Adrenal gland (tissue), 12 donors: ENCODE measurements around the gene TRAPPC12. TPM values are rescaled to one million over a fixed set of nuclear protein-coding genes. Genes with fewer than 3 reads are reported as not detected.

Experiments
- DNase-seq, 7 donors: peaks; one replicate each; pipeline ENCODE4 v3.0.0-alpha.2; 2019 to 2020
- H3K27ac ChIP-seq, 5 donors: fragments of 200-600 bp; sonication (generic) in 4 of 5; 1 replicate in 3 of 5; 2 replicates in 2 of 5; pipeline versions ENCODE4 v1.5.1 to v1.8.0; 2016 to 2020; ENCODE audit warnings: mild to moderate bottlenecking in 1 of 5
- H3K27me3 ChIP-seq: fragments of 200-600 bp; 2 replicates; pipeline ENCODE4 v1.8.0; 2021
- H3K36me3 ChIP-seq, 2 donors: fragments of 200-600 bp; replicated peaks in 1 of 2; 1 replicate in 1 of 2; 2 replicates in 1 of 2; pipeline versions ENCODE4 v1.5.1 to v1.8.0; 2018 to 2022
- H3K4me1 ChIP-seq, 2 donors: fragments of 200-600 bp; replicated peaks in 1 of 2; 1 replicate in 1 of 2; 2 replicates in 1 of 2; pipeline versions ENCODE4 v1.5.1 to v1.8.0; 2018 to 2021
- H3K4me3 ChIP-seq, 4 donors: fragments of 200-600 bp; sonication (generic) in 3 of 4; one replicate each; pipeline ENCODE4 v1.5.1; 2016 to 2018
- H3K9me3 ChIP-seq, 3 donors: fragments of 200-600 bp; sonication (generic) in 1 of 3; replicated peaks in 1 of 3; 1 replicate in 2 of 3; 2 replicates in 1 of 3; pipeline versions ENCODE4 v1.5.1 to v1.8.0; 2016 to 2021
- POLR2A ChIP-seq, 2 donors: fragments of 450-650 bp; IDR thresholded peaks; one replicate each; pipeline ENCODE4 v1.6.1; 2017; ENCODE audit warnings: antibody characterized with exemption in 2 of 2, mild to moderate bottlenecking in 2 of 2, moderate library complexity in 1 of 2
- WGBS, 4 donors: extraction: QIAGEN DNeasy Blood & Tissue Kit in 2 of 4; methylation state at CpG; one replicate each; pipeline versions ENCODE4 v1.1.5 to v1.1.7; 2013 to 2017; 5-methylcytosine and 5-hydroxymethylcytosine counted together
- intact Hi-C, 2 donors: fragments of 100-400 bp; cut with DNase I; formaldehyde crosslinking; loops; one replicate each; pipeline versions ENCODE4 v1.14.1 to v1.15.0; 2022 to 2023
- polyA plus RNA-seq, 3 donors: library from polyadenylated mRNA; stranded (reverse); fragments of 200-250 nt in 2 of 3; fragments of 350-450 nt in 1 of 3; fragmentation: Illumina TruSeq in 1 of 3; extraction: RNeasy Lipid Tissue Mini Kit (QIAGEN cat#74804) in 1 of 3; gene quantifications; one replicate each; pipeline ENCODE4 v1.2.3, GENCODE V29; 2013 to 2014
- total RNA-seq, 9 donors: library from RNA; depleted of rRNA in 4 of 9; stranded (reverse); fragments of >200 nt in 4 of 9; fragments of 120-200 nt in 1 of 9; fragmentation: NEBNext Ultra II Directional in 1 of 9; extraction: Animal tissue kit (Norgen Biotek cat#: 25700) in 1 of 9; gene quantifications; one replicate each; pipeline versions ENCODE4 v1.1.0 to v1.2.4, GENCODE V29; 2013 to 2023
- TF ChIP-seq, protein P1 (sequence below), 6 experiments: fragments of 450-650 bp in 4 of 6; fragments of 200-600 bp in 2 of 6; sonication (generic) in 1 of 6; IDR thresholded peaks; 1 replicate in 5 of 6; 2 replicates in 1 of 6; pipeline versions ENCODE4 v1.5.1 to v1.8.0; 2016 to 2021; ENCODE audit warnings: antibody characterized with exemption in 6 of 6, mild to moderate bottlenecking in 2 of 6, moderate library complexity in 1 of 6
- donor health status: healthy with polysubstance abuse.
- donor health status: Bipolar disorder and iron deficiency.
- donor health status: DM: yes; HTN: yes; CAD: no.
- donor health status: DM: no; HTN: no; CAD: no.
- donor health status: DM: no; HTN: no; CAD: no.
- donor health status: DM: yes; HTN: yes; CAD: no.

The TRAPPC12 gene
- total and polyA plus RNA-seq, 12 donors, result 58.3 to 334 (median 99.5) TPM

- intact Hi-C loops, result no loop called here
- 90 to 95% (median 93%) methylated on average over 63 to 89 of the region's 89 CpGs for WGBS, 4 donors
- Histone ChIP-seq H3K27me3 (no peaks in the 10 kb centered on the region), H3K27ac (no peak overlapping the region), H3K36me3 (peaks cover 0 to 50% of the 10 kb centered on the region in 2 donors), H3K4me3 (no peak overlapping the region), H3K9me3 (no peaks in the 10 kb centered on the region), H3K4me1 (peaks cover 0 to 8% of the 10 kb centered on the region in 2 donors)
- TF ChIP-seq, protein P1, sequence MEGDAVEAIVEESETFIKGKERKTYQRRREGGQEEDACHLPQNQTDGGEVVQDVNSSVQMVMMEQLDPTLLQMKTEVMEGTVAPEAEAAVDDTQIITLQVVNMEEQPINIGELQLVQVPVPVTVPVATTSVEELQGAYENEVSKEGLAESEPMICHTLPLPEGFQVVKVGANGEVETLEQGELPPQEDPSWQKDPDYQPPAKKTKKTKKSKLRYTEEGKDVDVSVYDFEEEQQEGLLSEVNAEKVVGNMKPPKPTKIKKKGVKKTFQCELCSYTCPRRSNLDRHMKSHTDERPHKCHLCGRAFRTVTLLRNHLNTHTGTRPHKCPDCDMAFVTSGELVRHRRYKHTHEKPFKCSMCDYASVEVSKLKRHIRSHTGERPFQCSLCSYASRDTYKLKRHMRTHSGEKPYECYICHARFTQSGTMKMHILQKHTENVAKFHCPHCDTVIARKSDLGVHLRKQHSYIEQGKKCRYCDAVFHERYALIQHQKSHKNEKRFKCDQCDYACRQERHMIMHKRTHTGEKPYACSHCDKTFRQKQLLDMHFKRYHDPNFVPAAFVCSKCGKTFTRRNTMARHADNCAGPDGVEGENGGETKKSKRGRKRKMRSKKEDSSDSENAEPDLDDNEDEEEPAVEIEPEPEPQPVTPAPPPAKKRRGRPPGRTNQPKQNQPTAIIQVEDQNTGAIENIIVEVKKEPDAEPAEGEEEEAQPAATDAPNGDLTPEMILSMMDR (IDR thresholded peaks at IDR 0.05), result no peak
- no peak for TF ChIP-seq POLR2A (IDR thresholded peaks at IDR 0.05)
- no peak for DNase-seq
Observed at GRCh38 chr2:3387644-3388411, 8.3 kb downstream of the TRAPPC12 start.

DNA sequence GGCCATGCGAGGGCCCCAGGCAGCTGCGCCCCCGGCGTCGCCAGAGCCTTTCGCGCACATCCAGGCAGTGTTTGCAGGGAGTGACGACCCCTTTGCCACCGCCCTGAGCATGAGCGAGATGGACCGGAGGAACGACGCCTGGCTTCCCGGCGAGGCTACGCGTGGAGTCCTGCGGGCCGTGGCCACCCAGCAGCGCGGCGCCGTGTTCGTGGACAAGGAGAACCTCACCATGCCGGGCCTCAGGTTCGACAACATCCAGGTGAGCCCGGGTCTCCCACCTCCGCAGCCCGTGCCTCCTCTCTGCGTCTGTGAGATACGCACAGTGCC lies 8.9 kb downstream of the TRAPPC12 start:
- no peak overlapping the region for H3K27ac ChIP-seq
- H3K4me3 ChIP-seq, result no peak overlapping the region
- H3K4me1 ChIP-seq, result peaks cover 0 to 8% of the 10 kb centered on the region in 2 donors
- TF ChIP-seq POLR2A (IDR thresholded peaks at IDR 0.05), result no peak
- TF ChIP-seq, protein P1 (IDR thresholded peaks at IDR 0.05), result no peak
- 97 to 98% (median 98%) methylated on average over 15 to 31 of the region's 31 CpGs for WGBS, 4 donors
- no peaks in the 10 kb centered on the region for H3K27me3 ChIP-seq
- intact Hi-C loops, result no loop called here
- H3K9me3 ChIP-seq, result no peaks in the 10 kb centered on the region
- no peak for DNase-seq
- peaks cover 0 to 50% of the 10 kb centered on the region in 2 donors for H3K36me3 ChIP-seq

- TF ChIP-seq POLR2A (IDR thresholded peaks at IDR 0.05), result no peak
- TF ChIP-seq, protein P1 (IDR thresholded peaks at IDR 0.05), result no peak
- H3K36me3 ChIP-seq, result peaks cover 0 to 50% of the 10 kb centered on the region in 2 donors
- H3K9me3 ChIP-seq, result no peaks in the 10 kb centered on the region
- DNase-seq, result no peak
- H3K27ac ChIP-seq, result no peak overlapping the region
- peaks cover 0 to 6% of the 10 kb centered on the region in 2 donors for H3K4me1 ChIP-seq
- H3K4me3 ChIP-seq, result no peak overlapping the region
- WGBS, 4 donors, result 95 to 98% (median 98%) methylated on average over 18 to 29 of the region's 29 CpGs
- intact Hi-C loops, result no loop called here
- H3K27me3 ChIP-seq, result no peaks in the 10 kb centered on the region
Observed at GRCh38 chr2:3389193-3389592, 9.7 kb downstream of the TRAPPC12 start.

GRCh38 chr2:3390041-3390440 lies 10.5 kb downstream of the TRAPPC12 start:
- intact Hi-C loops, result no loop called here
- TF ChIP-seq POLR2A (IDR thresholded peaks at IDR 0.05), result no peak
- TF ChIP-seq, protein P1 (IDR thresholded peaks at IDR 0.05), result no peak
- Histone ChIP-seq H3K36me3 (peaks cover 0 to 50% of the 10 kb centered on the region in 2 donors), H3K4me3 (no peak overlapping the region), H3K27me3 (no peaks in the 10 kb centered on the region), H3K27ac (no peak overlapping the region), H3K9me3 (no peaks in the 10 kb centered on the region), H3K4me1 (no peaks in the 10 kb centered on the region)
- DNase-seq, result no peak
- WGBS, 4 donors, result 92 to 95% (median 94%) methylated on average over 8 of the region's 8 CpGs
